HG02938 (cell line): ENCODE measurements around the gene MOSPD3.
"Not testable (repeated sequence)": the region's sequence is repeated elsewhere in the genome, so short reads cannot be mapped to it uniquely, and the experiment has no call there.

Experiments used
- ATAC-seq: cut with Tn5 transposase; IDR thresholded peaks from one replicate; pipeline ENCODE4 v1.9.1; 2021; ENCODE audit warnings: mild to moderate bottlenecking, moderate library complexity; ENCODE audit not compliant: unreplicated experiment

Gene MOSPD3

DNA sequence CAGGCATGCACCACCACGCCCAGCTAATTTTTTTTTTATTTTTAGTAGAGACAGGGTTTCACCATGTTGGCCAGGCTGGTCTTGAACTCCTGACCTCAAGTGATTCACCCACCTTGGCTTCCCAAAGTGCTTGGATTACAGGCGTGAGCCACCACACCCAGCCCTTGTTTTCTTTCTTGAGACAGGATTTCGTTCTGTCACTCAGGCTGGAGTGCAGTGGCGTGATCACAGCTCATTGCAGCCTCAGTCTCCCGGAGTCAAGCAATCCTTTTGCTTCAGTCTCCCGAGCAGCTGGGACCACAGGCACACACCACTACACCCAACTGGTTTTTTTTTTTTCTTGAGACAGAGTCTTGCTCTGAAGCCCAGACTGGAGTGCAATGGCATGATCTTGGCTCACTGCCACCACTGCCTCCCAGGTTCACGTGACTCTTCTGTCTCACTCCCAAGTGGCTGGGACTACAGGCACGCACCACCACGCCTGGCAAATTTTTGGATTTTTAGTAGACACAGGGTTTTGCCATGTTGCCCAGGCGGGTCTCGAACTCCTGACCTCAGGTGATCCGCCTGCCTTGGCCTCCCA is 49.9 kb downstream of the MOSPD3 start:
- not testable (repeated sequence) for ATAC-seq
